Activated CD4-positive, CD25-positive, alpha-beta regulatory T cell (primary cell): ENCODE data around the gene ANKRA2.

Source experiments
- DNase-seq, 4 experiments: peaks; one replicate each; lab custom pipeline; 2025; lab: John Stamatoyannopoulos, UW

Gene ANKRA2

GRCh38 chr5:73565139-73565968 is at the start of gene ANKRA2, which contains the start of gene UTP15:
TSS of gene ANKRA2 (minus strand) at chr5:73565639. CDS start at chr5:73562881, 2,758 bp downstream.
TSS of gene UTP15 (plus strand) at chr5:73565743. CDS start at chr5:73567345, 1,602 bp downstream.
- peak; percentile 96 to 99 (median 98) for DNase-seq

- DNase-seq = no peak
Measured at GRCh38 chr5:73615085-73615484, 49.6 kb upstream of the ANKRA2 start.

DNA sequence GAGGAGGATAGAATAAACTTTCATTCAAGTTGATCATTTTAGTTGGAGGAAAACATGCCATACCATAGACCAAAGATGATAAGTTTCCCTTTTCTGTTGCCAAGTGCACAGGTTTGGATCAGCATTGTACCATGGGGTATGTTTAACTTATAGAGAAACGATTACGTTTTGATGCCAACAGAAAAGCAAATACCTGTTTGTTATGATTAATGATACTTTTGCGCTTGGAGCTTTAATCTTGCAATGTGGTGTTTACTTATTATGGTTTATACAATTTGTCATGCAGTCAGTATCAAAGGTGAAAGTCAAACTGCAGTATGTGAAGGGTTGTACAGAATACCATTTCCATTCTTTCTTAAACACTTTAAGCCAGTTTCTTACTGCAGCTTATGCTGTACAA is 47.4 kb upstream of the ANKRA2 start:
- DNase-seq = no peak

GRCh38 chr5:73607228-73607627 is 41.8 kb upstream of the ANKRA2 start:
- DNase-seq = no peak

DNA sequence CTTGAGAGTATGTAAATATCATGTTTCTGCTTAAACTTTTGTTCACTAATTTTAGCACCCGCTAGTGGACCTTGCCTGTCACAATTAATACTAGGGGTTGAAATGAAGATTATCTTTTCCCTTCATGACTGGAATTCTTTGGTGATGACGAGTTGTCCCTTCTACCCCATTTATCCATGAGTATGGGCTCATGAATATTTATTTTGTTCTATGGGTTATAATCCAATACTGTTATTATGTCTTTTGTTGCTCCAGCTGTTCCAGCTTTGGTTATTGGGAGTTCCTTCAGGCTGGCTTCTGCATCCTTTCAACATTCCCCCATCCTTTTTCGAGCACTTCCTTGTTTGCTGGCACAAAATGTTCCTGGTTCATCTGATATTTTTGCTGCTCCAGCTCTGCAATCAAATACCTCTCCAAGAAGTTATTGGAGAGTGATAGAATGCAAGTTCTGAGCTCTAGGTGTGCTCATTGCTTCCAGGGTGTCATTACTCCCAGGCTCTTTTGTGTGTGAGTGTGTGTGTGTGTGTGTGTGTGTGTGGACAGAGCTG is 40.8 kb upstream of the ANKRA2 start:
- no peak for DNase-seq

DNA sequence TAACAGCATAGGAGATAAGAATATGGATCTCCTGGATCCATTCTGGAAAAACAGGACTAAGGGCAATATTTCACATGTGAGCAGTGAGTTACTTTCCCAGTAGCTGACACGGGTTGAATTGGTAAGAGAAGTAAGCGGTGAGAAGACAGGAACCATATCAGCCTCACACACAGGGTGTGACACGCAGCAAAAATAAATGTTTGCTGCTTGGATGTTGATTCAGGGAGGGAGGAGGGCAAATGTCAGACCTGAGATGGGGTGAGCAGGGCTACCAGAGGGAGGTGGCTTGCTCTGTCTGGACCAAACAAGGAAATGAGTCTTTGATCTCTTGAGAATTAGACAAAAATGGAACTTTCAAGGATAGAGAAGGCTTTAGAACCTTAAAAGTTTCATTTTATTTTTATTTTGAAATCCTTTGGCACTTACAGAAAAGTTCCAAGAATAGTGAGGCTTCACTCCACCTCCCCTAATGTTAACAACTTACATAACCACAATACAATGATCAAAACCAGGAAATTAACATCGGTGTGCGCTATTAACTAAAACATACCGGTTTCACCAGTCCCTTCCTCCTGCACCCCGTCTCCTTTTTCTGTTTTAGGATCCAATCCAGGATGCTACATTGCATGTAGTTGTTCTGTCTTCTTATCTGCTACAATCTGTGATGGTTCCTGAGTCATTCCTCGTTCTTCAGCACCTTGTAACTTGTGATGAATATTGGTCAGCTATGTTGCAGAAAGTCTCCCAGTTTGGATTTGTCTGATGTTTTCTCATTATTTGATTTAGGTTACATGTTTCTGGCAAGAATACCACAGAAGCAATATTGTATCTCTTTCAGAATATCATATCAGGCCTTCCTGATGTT is 40.0 kb upstream of the ANKRA2 start:
- no peak for DNase-seq

- DNase-seq = no peak
Measured at GRCh38 chr5:73603998-73604397, 38.6 kb upstream of the ANKRA2 start.

GRCh38 chr5:73599380-73599779 is 33.9 kb upstream of the ANKRA2 start:
- no peak for DNase-seq

- no peak for DNase-seq
Measured at GRCh38 chr5:73596705-73597328, 31.4 kb upstream of the ANKRA2 start.

GRCh38 chr5:73592551-73592950 is 27.1 kb upstream of the ANKRA2 start:
- no peak for DNase-seq

- DNase-seq = no peak
Measured at GRCh38 chr5:73591698-73592501, 26.5 kb upstream of the ANKRA2 start.

DNA sequence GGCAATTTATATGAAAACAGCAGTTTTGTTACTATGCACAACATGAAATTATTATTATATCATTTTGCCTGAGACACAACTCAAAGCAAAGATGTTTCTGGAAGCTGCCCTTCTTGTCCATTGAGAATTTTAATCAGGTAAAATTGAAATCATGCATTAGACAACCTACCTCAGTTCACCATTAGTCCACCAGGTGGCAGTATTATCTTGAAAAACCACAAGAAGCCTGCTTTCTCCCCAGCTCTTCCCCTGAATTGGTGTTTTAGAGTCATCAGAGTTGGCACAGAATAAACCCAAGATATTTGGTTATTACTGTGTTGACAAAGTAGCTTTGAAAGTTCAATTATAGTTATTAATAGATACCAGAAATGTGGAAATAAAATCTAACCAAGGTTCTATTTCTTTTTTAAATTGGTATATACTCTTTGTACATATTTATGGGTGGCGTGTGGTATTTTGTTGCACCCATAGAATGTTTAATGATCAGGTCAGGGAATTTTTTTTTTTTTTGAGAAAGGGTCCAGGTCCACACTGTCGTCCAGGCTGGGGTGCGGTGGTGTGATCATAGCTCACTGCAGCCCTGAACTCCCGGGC is 25.8 kb upstream of the ANKRA2 start:
- peak; percentile 5 to 16 (median 10) for DNase-seq

- no peak for DNase-seq
Measured at GRCh38 chr5:73587923-73588322, 22.5 kb upstream of the ANKRA2 start.

- DNase-seq = no peak
Measured at GRCh38 chr5:73582285-73583145, 17.1 kb upstream of the ANKRA2 start.

DNA sequence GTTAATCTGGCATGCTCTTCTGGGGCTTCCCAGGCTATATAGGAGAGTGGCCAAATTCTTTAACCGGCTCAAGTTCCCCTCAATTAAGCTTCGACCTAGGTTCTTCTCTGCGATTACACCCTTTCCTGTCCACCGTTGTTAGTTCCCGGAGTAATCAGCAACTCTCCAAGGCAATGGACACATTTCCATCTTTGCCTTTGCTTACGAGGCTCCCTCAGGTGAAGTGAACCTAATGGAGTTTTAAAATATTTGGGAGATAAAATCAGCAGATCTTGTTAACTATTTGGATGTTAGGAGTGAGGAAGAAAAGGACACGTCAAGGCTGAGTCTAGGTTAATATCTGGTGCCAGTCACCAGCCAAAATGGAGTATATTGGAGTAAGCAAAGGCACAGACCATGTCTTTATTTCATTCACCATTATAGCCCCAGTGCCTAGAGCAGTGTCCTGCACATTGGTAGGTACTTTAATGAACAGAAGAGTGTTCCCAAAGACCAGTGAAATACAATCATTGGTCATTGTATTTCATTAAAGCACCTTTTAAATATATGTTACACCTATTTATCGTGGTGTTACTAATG is 619 bp upstream of the ANKRA2 start:
- DNase-seq = no peak

GRCh38 chr5:73564675-73565074 is 764 bp downstream of the ANKRA2 start:
- no peak for DNase-seq

- DNase-seq = no peak
Measured at GRCh38 chr5:73564018-73564417, 1.4 kb downstream of the ANKRA2 start.

DNA sequence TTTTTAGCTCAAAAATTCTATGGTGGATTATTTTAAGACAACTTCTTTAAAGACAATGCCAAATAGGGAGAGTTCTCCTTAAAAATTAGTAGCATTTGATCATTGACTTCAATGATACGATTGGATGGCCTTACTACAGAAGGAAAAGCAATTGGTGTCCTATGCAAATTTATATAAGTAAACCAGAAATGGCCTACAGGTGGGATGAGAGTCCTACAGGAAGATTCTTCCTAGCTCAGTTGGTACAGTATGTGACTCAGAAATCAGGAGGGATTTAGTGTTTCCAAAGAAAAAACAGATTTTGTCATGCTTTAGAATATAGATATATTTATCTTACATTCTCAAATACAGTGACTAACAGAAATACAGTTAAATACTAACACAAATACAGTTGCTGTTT is 6.5 kb downstream of the ANKRA2 start:
- no peak for DNase-seq

GRCh38 chr5:73552642-73553041 is 12.8 kb downstream of the ANKRA2 start:
- DNase-seq = no peak

- no peak for DNase-seq
Measured at GRCh38 chr5:73550016-73550415, 15.4 kb downstream of the ANKRA2 start.
